ENCODE data around the gene CST9.

The CST9 gene

GRCh38 chr20:23644164-23644563 lies 38.4 kb upstream of the CST9 start:
- no peak for TF ChIP-seq CTCF (IDR thresholded peaks at IDR 0.05; ENCODE audit: insufficient read depth, low read length, missing control alignments)
- DNase-seq (ENCODE audit: low read depth, low spot score) = no peak
- H3K4me3 ChIP-seq (ENCODE audit: low read depth, low read length) = no peak overlapping the region
- POLR2A ChIA-PET = no interaction called here
- CTCF ChIA-PET = no interaction called here

GRCh38 chr20:23643659-23644058 lies 37.9 kb upstream of the CST9 start:
- H3K4me3 ChIP-seq (ENCODE audit: low read depth, low read length) = no peak overlapping the region
- DNase-seq (ENCODE audit: low read depth, low spot score) = no peak
- ChIA-PET POLR2A (no interaction called here), CTCF (interaction anchor here (0.6 kb wide), 1 partner anchor 15 kb away, joined by 3 read pairs; no protein-coding TSS in a partner anchor)
- TF ChIP-seq CTCF (IDR thresholded peaks at IDR 0.05; ENCODE audit: insufficient read depth, low read length, missing control alignments) = no peak

GRCh38 chr20:23641936-23642751 lies 36.4 kb upstream of the CST9 start:
- DNase-seq (ENCODE audit: low read depth, low spot score) = peak; percentile 31
- ChIA-PET POLR2A (no interaction called here), CTCF (interaction anchor here (1.0 kb wide), 1 partner anchor 198 kb away, joined by 3 read pairs; no protein-coding TSS in a partner anchor)
- H3K4me3 ChIP-seq (ENCODE audit: low read depth, low read length) = no peak overlapping the region
- TF ChIP-seq CTCF (IDR thresholded peaks at IDR 0.05; ENCODE audit: insufficient read depth, low read length, missing control alignments) = no peak

- CTCF ChIA-PET = no interaction called here
- no peak overlapping the region for H3K4me3 ChIP-seq (ENCODE audit: low read depth, low read length)
- DNase-seq (ENCODE audit: low read depth, low spot score) = no peak
- POLR2A ChIA-PET = no interaction called here
- TF ChIP-seq CTCF (IDR thresholded peaks at IDR 0.05; ENCODE audit: insufficient read depth, low read length, missing control alignments) = no peak
These were observed 35.3 kb upstream of the CST9 start for GRCh38 chr20:23640671-23641667.

GRCh38 chr20:23640018-23640601 lies 34.4 kb upstream of the CST9 start:
- TF ChIP-seq CTCF (IDR thresholded peaks at IDR 0.05; ENCODE audit: insufficient read depth, low read length, missing control alignments) = no peak
- POLR2A ChIA-PET = no interaction called here
- CTCF ChIA-PET = no interaction called here

More at GRCh38 chr20:23640018-23640601, 34.4 kb upstream of the CST9 start:
- DNase-seq (ENCODE audit: low read depth, low spot score) = no peak
- H3K4me3 ChIP-seq (ENCODE audit: low read depth, low read length) = no peak overlapping the region
